DND-41 (cell line): Measurements from ENCODE around the gene GRM3.

Source experiments
- ATAC-seq: fragments of 200-7000 bp; cut with Tn5 transposase; 3 replicates; pipeline ENCODE4 v1.9.1; 2021; ENCODE audit warnings: low read depth; ENCODE audit not compliant: insufficient read depth
- DNase-seq: peaks from one replicate; pipeline ENCODE4 v3.0.0-alpha.2; 2020
- H2AFZ ChIP-seq: 2 replicates; pipeline ENCODE4 v1.6.0; 2012; ENCODE audit warnings: low read depth, low read length
- H3K27ac ChIP-seq: 2 replicates; pipeline ENCODE4 v1.5.1; 2012; ENCODE audit warnings: low read length, inconsistent platforms
- H3K27me3 ChIP-seq: fragments of 200-600 bp; sonication (generic); 2 replicates; pipeline ENCODE4 v1.6.0; 2012; ENCODE audit warnings: low read length, mild to moderate bottlenecking, inconsistent platforms; ENCODE audit not compliant: insufficient read depth, poor library complexity
- H3K36me3 ChIP-seq: 2 replicates; pipeline ENCODE4 v1.5.1; 2012; ENCODE audit warnings: low read length, inconsistent platforms; ENCODE audit not compliant: insufficient read depth
- H3K4me1 ChIP-seq: 2 replicates; pipeline ENCODE4 v1.5.1; 2012; ENCODE audit warnings: mild to moderate bottlenecking, low read length; ENCODE audit not compliant: insufficient read depth
- H3K4me2 ChIP-seq: 2 replicates; pipeline ENCODE4 v1.6.0; 2012; ENCODE audit warnings: mild to moderate bottlenecking, moderate library complexity, low read length, inconsistent platforms; ENCODE audit not compliant: insufficient read depth
- H3K4me3 ChIP-seq, 2 experiments: fragments of 200-600 bp in 1 of 2; shearing (Covaris generic) in 1 of 2; 2 replicates each; pipeline ENCODE4 v1.5.1; 2012 to 2016; ENCODE audit warnings: inconsistent platforms in 2 of 2, low read length in 2 of 2, mild to moderate bottlenecking in 2 of 2, low read depth in 1 of 2, moderate library complexity in 1 of 2
- H3K79me2 ChIP-seq: 2 replicates; pipeline ENCODE4 v1.6.0; 2012; ENCODE audit warnings: low read length, inconsistent platforms; ENCODE audit not compliant: insufficient read depth
- H3K9ac ChIP-seq: 2 replicates; pipeline ENCODE4 v1.6.0; 2012; ENCODE audit warnings: low read depth, mild to moderate bottlenecking, inconsistent platforms, low read length, moderate library complexity
- H3K9me3 ChIP-seq: 2 replicates; pipeline ENCODE4 v1.5.1; 2012; ENCODE audit warnings: low read length, moderate library complexity, mild to moderate bottlenecking, inconsistent platforms; ENCODE audit not compliant: insufficient read depth, severe bottlenecking
- H4K20me1 ChIP-seq: 2 replicates; pipeline ENCODE4 v1.6.0; 2012; ENCODE audit warnings: low read length; ENCODE audit not compliant: insufficient read depth
- EZH2 ChIP-seq: IDR thresholded peaks from 3 replicates; pipeline ENCODE4 v1.6.1; 2012; ENCODE audit warnings: borderline replicate concordance, low read depth, mild to moderate bottlenecking, moderate library complexity, low read length, inconsistent platforms; ENCODE audit not compliant: severe bottlenecking
- TF ChIP-seq, protein P1 (sequence below): IDR thresholded peaks from 2 replicates; pipeline ENCODE4 v1.5.1; 2012; ENCODE audit warnings: borderline replicate concordance, low read length, moderate library complexity, mild to moderate bottlenecking; ENCODE audit not compliant: poor library complexity, severe bottlenecking; ENCODE audit errors: extremely low read depth

GRM3 gene

DNA sequence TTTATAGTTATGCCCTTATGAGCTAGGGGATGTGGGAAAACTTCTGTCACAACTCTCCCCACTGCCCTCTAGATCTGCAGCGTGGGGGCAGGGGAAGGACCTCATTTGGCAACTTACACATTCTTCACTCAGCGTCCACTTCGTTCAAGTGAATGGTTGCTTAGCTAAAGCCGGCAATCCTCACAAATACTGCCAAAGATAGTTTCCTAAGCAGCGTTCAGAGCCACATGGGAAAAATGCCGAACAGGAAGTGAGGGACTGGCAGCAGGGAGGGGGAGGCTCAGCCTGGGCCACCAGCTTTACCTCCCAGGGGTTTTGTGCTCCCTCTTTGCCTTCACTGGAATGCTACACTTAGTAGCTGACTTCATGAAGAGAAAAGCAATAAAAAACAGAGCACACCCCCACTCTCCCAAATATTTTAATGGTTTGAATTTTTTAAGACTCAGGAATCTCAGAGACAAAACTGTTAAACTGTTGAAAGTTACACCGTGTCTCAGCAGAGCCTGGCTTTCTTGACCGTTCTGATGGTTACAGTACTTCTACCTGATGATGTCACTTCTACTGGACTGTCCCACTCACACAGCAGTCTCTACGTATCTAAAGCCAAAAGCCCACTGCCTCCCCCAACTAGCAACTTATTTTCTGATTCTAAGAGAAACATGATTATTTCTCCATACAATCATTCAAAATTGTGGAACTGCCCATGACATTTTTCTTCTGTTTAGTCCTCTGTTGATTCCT lies 10.4 kb downstream of the GRM3 start:
- no peaks in the 10 kb centered on the region for H3K27me3 ChIP-seq
- H3K4me1 ChIP-seq, result no peaks in the 10 kb centered on the region
- no peak overlapping the region for H3K4me3 ChIP-seq
- no peaks in the 10 kb centered on the region for H3K36me3 ChIP-seq
- no peak for DNase-seq
- no peak overlapping the region for H3K4me2 ChIP-seq
- no peak overlapping the region for H3K9ac ChIP-seq
- no peaks in the 10 kb centered on the region for H3K9me3 ChIP-seq
- H3K79me2 ChIP-seq, result no peaks in the 10 kb centered on the region
- no peak overlapping the region for H3K27ac ChIP-seq
- TF ChIP-seq EZH2, result no peak
- TF ChIP-seq, protein P1, sequence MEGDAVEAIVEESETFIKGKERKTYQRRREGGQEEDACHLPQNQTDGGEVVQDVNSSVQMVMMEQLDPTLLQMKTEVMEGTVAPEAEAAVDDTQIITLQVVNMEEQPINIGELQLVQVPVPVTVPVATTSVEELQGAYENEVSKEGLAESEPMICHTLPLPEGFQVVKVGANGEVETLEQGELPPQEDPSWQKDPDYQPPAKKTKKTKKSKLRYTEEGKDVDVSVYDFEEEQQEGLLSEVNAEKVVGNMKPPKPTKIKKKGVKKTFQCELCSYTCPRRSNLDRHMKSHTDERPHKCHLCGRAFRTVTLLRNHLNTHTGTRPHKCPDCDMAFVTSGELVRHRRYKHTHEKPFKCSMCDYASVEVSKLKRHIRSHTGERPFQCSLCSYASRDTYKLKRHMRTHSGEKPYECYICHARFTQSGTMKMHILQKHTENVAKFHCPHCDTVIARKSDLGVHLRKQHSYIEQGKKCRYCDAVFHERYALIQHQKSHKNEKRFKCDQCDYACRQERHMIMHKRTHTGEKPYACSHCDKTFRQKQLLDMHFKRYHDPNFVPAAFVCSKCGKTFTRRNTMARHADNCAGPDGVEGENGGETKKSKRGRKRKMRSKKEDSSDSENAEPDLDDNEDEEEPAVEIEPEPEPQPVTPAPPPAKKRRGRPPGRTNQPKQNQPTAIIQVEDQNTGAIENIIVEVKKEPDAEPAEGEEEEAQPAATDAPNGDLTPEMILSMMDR, result no peak
- H4K20me1 ChIP-seq, result no peaks in the 10 kb centered on the region
- no peak for ATAC-seq
- no peak overlapping the region for H2AFZ ChIP-seq

DNA sequence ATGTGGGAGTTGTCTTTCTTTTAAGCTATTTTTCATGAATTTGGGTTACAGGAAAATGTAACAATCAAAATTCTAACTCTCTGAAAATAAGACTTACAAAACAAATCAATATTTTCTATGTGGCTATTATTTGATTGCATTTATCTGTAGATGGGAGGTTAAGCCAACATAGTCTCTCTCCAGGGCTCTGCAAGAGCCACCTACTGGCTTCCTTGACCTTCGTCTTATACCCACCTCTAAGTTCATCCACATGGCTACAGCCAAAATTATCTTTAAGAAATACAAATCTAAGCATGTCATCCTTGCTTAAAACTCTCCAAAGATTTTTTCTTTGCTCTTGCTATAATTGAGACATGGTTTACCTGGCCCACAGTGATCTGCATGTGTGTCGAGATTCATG lies 14.2 kb downstream of the GRM3 start:
- TF ChIP-seq, protein P1, result no peak

DNA sequence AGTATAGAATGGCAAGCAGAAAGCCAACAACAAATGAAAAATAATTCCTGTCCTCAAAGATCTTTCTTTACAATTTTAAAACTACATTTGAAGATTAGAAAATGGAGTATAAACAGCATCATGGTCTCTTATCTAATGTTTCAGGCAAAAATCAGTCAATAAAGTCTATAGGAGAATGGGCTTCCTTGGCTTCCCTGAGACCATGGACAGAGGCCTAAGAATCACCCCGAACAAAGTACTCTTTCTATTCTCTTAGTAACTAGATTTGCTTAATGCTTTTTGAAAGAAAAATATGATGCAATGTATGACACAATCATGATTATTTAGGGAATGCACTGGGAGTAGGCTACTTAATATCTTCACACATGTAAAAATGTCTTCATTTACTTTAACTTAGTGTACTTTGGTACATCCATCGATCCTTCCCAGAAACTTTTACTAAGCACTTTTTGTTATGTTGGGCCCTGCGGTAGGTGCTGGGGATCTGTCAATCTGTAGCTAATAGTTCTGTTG lies 17.3 kb downstream of the GRM3 start:
- Histone ChIP-seq H3K27ac (no peak overlapping the region), H3K4me2 (no peak overlapping the region), H4K20me1 (no peaks in the 10 kb centered on the region), H3K9ac (no peak overlapping the region), H3K79me2 (no peaks in the 10 kb centered on the region), H3K9me3 (no peaks in the 10 kb centered on the region), H3K4me3 (no peak overlapping the region), H3K4me1 (no peaks in the 10 kb centered on the region), H3K27me3 (no peaks in the 10 kb centered on the region), H3K36me3 (no peaks in the 10 kb centered on the region), H2AFZ (no peak overlapping the region)
- TF ChIP-seq, protein P1, result no peak
- no peak for TF ChIP-seq EZH2
- DNase-seq (no peak), ATAC-seq (no peak)

More for the DNA sequence above, 14.2 kb downstream of the GRM3 start:
- DNase-seq (no peak), ATAC-seq (no peak)
- Histone ChIP-seq H3K36me3 (no peaks in the 10 kb centered on the region), H3K79me2 (no peaks in the 10 kb centered on the region), H3K4me1 (no peaks in the 10 kb centered on the region), H3K9ac (no peak overlapping the region), H4K20me1 (no peaks in the 10 kb centered on the region), H3K27me3 (no peaks in the 10 kb centered on the region), H3K9me3 (no peaks in the 10 kb centered on the region), H3K4me3 (no peak overlapping the region), H3K4me2 (no peak overlapping the region), H3K27ac (no peak overlapping the region), H2AFZ (no peak overlapping the region)
